ENCODE measurements around the gene MED13L.

MED13L gene

DNA sequence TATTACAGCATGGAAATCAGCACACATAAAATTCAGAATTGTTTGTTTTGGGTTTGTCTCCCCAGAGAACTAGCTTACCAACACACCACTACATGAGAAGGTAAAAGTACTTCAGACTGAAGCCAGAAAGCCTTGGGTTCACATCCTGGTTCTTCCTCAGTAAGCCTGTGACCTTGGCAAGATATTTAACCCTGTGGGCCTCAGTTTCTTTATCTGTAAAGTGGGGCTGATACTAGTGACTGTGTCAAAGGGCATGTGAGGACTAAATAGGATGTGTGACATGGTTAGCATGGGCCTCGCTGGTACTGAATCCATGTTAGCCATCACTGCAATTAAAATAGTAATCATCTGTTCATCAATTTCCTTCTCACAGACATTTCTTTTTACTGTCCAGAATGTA, 366.1 kb downstream of the MED13L start:
- no peak for DNase-seq (ENCODE audit: low spot score)

DNA sequence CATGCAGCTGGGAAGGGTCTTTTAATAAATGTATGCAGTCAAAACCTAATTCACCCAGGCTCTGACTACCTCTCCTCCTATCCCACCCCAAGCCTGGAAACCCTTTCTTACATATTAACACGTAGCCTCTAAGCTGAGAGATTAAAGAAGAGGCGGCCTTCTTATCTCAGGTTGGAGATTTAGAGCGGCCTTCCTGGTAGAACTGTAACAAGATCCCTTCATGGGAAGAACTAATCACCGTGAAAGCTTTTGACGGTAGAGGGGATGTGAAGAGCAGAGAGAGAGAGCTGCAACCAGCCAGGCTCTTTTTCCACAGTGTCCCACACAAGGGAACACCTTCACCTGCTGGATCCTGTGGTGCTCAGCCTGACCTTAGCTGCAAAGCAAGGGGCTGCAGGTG, 367.4 kb downstream of the MED13L start:
- Mint-ChIP-seq H3K4me1 (ENCODE audit: low read depth) (no peaks in the 10 kb centered on the region), H3K36me3 (ENCODE audit: low read depth) (no peaks in the 10 kb centered on the region), H3K27me3 (ENCODE audit: low read depth) (no peaks in the 10 kb centered on the region), H3K27ac (no peak overlapping the region), H3K4me3 (no peak overlapping the region), H3K9me3 (no peaks in the 10 kb centered on the region)
- DNase-seq (ENCODE audit: low spot score) = no peak

More for the DNA sequence above, 366.1 kb downstream of the MED13L start:
- H3K4me1 Mint-ChIP-seq (ENCODE audit: low read depth) = no peaks in the 10 kb centered on the region
- H3K27me3 Mint-ChIP-seq (ENCODE audit: low read depth) = peaks cover 6% of the 10 kb centered on the region
- H3K4me3 Mint-ChIP-seq = no peak overlapping the region
- no peaks in the 10 kb centered on the region for H3K36me3 Mint-ChIP-seq (ENCODE audit: low read depth)
- no peaks in the 10 kb centered on the region for H3K9me3 Mint-ChIP-seq
- no peak overlapping the region for H3K27ac Mint-ChIP-seq
